ENCODE data around the gene LTBP2. TPM values are rescaled to one million over a fixed set of nuclear protein-coding genes. Genes with fewer than 3 reads are reported as not detected.

Gene LTBP2
- total and polyA plus RNA-seq, 8 donors, result 2.9 to 36.2 (median 7.9) TPM

DNA sequence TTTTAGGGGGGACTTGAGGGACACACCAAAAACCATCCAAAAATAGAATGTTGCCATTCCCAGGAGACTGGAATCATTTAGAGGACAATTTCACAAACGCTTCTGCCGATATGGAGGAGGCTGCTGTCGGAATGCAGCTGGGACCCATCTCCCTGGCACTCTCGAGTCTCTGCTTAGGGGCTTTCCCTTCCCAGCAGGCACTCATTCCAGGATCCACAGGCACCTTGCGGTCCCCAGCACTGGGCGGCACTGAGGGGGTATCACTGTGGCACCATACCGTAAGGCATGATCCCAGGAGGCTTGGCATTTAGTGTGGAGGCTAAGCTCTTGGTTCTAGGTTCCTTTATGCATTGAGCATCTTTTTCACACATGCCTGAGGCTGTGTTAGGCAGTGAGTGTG, 36.6 kb upstream of the LTBP2 start:
- DNase-seq, result peak in 1 of 2 donors; percentile 35

GRCh38 chr14:74647678-74648461, 35.8 kb upstream of the LTBP2 start:
- peaks cover 0 to 36% (median 3%) of the 10 kb centered on the region in 3 donors for H3K27me3 ChIP-seq
- peak; percentile 34 to 64 for DNase-seq
- no peak overlapping the region for H3K27ac ChIP-seq
- no peaks in the 10 kb centered on the region for H3K9me3 ChIP-seq
- H3K4me1 ChIP-seq, result peaks cover 8 to 23% (median 16%) of the 10 kb centered on the region in 4 donors
- H3K36me3 ChIP-seq, result no peaks in the 10 kb centered on the region
- H3K4me3 ChIP-seq, result no peak overlapping the region
- 25 to 36% (median 29%) methylated on average over 7 of the region's 7 CpGs for WGBS, 5 donors
- no peak for TF ChIP-seq POLR2AphosphoS5 (IDR thresholded peaks at IDR 0.05)
- no peak for TF ChIP-seq POLR2A (IDR thresholded peaks at IDR 0.05)
- no peak for TF ChIP-seq CTCF (IDR thresholded peaks at IDR 0.05)
- TF ChIP-seq EP300 (IDR thresholded peaks at IDR 0.05), result no peak
- intact Hi-C loops (cut with DNase I; ENCODE audit: low total_unique reads), result no loop called here

More for the DNA sequence above, 36.6 kb upstream of the LTBP2 start:
- H3K9me3 ChIP-seq, result no peaks in the 10 kb centered on the region
- no peak overlapping the region for H3K4me3 ChIP-seq
- intact Hi-C loops (cut with DNase I; ENCODE audit: low total_unique reads), result no loop called here
- H3K27me3 ChIP-seq, result peaks cover 0 to 36% (median 3%) of the 10 kb centered on the region in 3 donors
- no peak overlapping the region for H3K27ac ChIP-seq
- peaks cover 8 to 26% (median 16%) of the 10 kb centered on the region in 4 donors for H3K4me1 ChIP-seq
- no peak for TF ChIP-seq CTCF (IDR thresholded peaks at IDR 0.05)
- TF ChIP-seq POLR2AphosphoS5 (IDR thresholded peaks at IDR 0.05), result no peak
- no peak for TF ChIP-seq POLR2A (IDR thresholded peaks at IDR 0.05)
- TF ChIP-seq EP300 (IDR thresholded peaks at IDR 0.05), result no peak
- 69 to 76% (median 71%) methylated on average over 7 of the region's 7 CpGs for WGBS, 5 donors
- H3K36me3 ChIP-seq, result peaks cover 0 to 6% (median 2%) of the 10 kb centered on the region in 4 donors

GRCh38 chr14:74647061-74647677, 35.1 kb upstream of the LTBP2 start:
- Histone ChIP-seq H3K27me3 (peaks cover 0 to 41% (median 3%) of the 10 kb centered on the region in 3 donors), H3K36me3 (no peaks in the 10 kb centered on the region), H3K27ac (no peak overlapping the region), H3K4me3 (no peak overlapping the region), H3K4me1 (peaks cover 8 to 18% (median 12%) of the 10 kb centered on the region in 4 donors), H3K9me3 (no peaks in the 10 kb centered on the region)
- intact Hi-C loops (cut with DNase I; ENCODE audit: low total_unique reads), result no loop called here
- TF ChIP-seq CTCF (IDR thresholded peaks at IDR 0.05) (no peak), POLR2AphosphoS5 (IDR thresholded peaks at IDR 0.05) (no peak), EP300 (IDR thresholded peaks at IDR 0.05) (no peak), POLR2A (IDR thresholded peaks at IDR 0.05) (no peak)
- 84 to 92% (median 88%) methylated on average over 11 of the region's 11 CpGs for WGBS, 5 donors
- no peak for DNase-seq

GRCh38 chr14:74645756-74646470, 33.9 kb upstream of the LTBP2 start:
- intact Hi-C loops (cut with DNase I; ENCODE audit: low total_unique reads), result no loop called here
- no peak overlapping the region for H3K4me3 ChIP-seq
- WGBS, 5 donors, result 74 to 82% (median 76%) methylated on average over 13 of the region's 13 CpGs
- H3K27me3 ChIP-seq, result peaks cover 0 to 42% (median 3%) of the 10 kb centered on the region in 3 donors
- no peaks in the 10 kb centered on the region for H3K36me3 ChIP-seq
- no peak overlapping the region for H3K27ac ChIP-seq
- H3K9me3 ChIP-seq, result no peaks in the 10 kb centered on the region
- peak in 1 of 2 donors; percentile 34 for DNase-seq
- peaks cover 8 to 18% (median 12%) of the 10 kb centered on the region in 4 donors for H3K4me1 ChIP-seq
- TF ChIP-seq EP300 (IDR thresholded peaks at IDR 0.05) (no peak), POLR2A (IDR thresholded peaks at IDR 0.05) (no peak), CTCF (IDR thresholded peaks at IDR 0.05) (no peak), POLR2AphosphoS5 (IDR thresholded peaks at IDR 0.05) (no peak)

Measured in stomach (tissue), 9 donors.